ENCODE data around the gene SLC12A2. TPM values are rescaled to one million over a fixed set of nuclear protein-coding genes. Genes with fewer than 3 reads are reported as not detected.

The SLC12A2 gene
- total RNA-seq, 1 experiment from 2014 or later: 85.2 TPM

DNA sequence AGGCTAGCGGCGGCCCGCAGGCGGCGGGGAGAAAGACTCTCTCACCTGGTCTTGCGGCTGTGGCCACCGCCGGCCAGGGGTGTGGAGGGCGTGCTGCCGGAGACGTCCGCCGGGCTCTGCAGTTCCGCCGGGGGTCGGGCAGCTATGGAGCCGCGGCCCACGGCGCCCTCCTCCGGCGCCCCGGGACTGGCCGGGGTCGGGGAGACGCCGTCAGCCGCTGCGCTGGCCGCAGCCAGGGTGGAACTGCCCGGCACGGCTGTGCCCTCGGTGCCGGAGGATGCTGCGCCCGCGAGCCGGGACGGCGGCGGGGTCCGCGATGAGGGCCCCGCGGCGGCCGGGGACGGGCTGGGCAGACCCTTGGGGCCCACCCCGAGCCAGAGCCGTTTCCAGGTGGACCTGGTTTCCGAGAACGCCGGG lies 253 bp downstream of the SLC12A2 start:
- Mint-ChIP-seq H3K27me3 (ENCODE audit: insufficient read depth, unreplicated experiment) (no peaks in the 10 kb centered on the region), H3K4me3 (ENCODE audit: unreplicated experiment) (peak overlapping the region; percentile 87), H3K9me3 (ENCODE audit: unreplicated experiment) (peaks cover 15% of the 10 kb centered on the region), H3K36me3 (ENCODE audit: insufficient read depth, unreplicated experiment) (peaks cover 19% of the 10 kb centered on the region), H3K4me1 (ENCODE audit: low read depth, unreplicated experiment) (peaks cover 47% of the 10 kb centered on the region), H3K27ac (ENCODE audit: unreplicated experiment) (no peak overlapping the region)
- TF ChIP-seq, protein P1, sequence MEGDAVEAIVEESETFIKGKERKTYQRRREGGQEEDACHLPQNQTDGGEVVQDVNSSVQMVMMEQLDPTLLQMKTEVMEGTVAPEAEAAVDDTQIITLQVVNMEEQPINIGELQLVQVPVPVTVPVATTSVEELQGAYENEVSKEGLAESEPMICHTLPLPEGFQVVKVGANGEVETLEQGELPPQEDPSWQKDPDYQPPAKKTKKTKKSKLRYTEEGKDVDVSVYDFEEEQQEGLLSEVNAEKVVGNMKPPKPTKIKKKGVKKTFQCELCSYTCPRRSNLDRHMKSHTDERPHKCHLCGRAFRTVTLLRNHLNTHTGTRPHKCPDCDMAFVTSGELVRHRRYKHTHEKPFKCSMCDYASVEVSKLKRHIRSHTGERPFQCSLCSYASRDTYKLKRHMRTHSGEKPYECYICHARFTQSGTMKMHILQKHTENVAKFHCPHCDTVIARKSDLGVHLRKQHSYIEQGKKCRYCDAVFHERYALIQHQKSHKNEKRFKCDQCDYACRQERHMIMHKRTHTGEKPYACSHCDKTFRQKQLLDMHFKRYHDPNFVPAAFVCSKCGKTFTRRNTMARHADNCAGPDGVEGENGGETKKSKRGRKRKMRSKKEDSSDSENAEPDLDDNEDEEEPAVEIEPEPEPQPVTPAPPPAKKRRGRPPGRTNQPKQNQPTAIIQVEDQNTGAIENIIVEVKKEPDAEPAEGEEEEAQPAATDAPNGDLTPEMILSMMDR (IDR thresholded peaks at IDR 0.05; ENCODE audit: insufficient read depth in 1 of 2, low read depth in 1 of 2, low read length in 1 of 2, severe bottlenecking in 1 of 2, unreplicated experiment in 1 of 2): peak in 1 of 2 experiments; percentile 17
- ChIA-PET CTCF (interaction anchor here (0.7 to 1.3 kb wide), 2 partner anchors 176 to 199 kb away, joined by 3 to 4 read pairs; no protein-coding TSS in a partner anchor), POLR2A (interaction anchor here (0.6 kb wide), 1 partner anchor 42 kb away, joined by 3 read pairs; no protein-coding TSS in a partner anchor)
- Histone ChIP-seq H3K36me3 (ENCODE audit: control insufficient read depth, insufficient read depth, low read length) (no peaks in the 10 kb centered on the region), H3K4me3 (ENCODE audit: low read depth, low read length) (peak overlapping the region; percentile 97), H3K27me3 (replicated peaks; ENCODE audit: control insufficient read depth, insufficient read depth, low read length) (no peaks in the 10 kb centered on the region), H3K4me1 (peaks cover 15% of the 10 kb centered on the region; the same call in 1 of the 2 replicates), H3K9me3 (no peaks in the 10 kb centered on the region)
- DNase-seq: no peak
- BruUV-seq (replicated peaks): no TSS peak
- intact Hi-C loops (cut with micrococcal nuclease; ENCODE audit: unreplicated experiment): loop anchor here (1.0 to 10.0 kb wide), 6 partner anchors 71 to 522 kb away; no protein-coding TSS in a partner anchor

GRCh38 chr5:128084228-128085167 lies 932 bp downstream of the SLC12A2 start:
- Mint-ChIP-seq H3K4me3 (ENCODE audit: unreplicated experiment) (peak overlapping the region; percentile 87), H3K27ac (ENCODE audit: unreplicated experiment) (peak overlapping the region; percentile 39), H3K27me3 (ENCODE audit: insufficient read depth, unreplicated experiment) (no peaks in the 10 kb centered on the region), H3K36me3 (ENCODE audit: insufficient read depth, unreplicated experiment) (peaks cover 19% of the 10 kb centered on the region), H3K4me1 (ENCODE audit: low read depth, unreplicated experiment) (peaks cover 41% of the 10 kb centered on the region), H3K9me3 (ENCODE audit: unreplicated experiment) (peaks cover 15% of the 10 kb centered on the region)
- peak; percentile 31 to 44 for DNase-seq
- Histone ChIP-seq H3K9me3 (no peaks in the 10 kb centered on the region), H3K4me3 (ENCODE audit: low read depth, low read length) (peak overlapping the region; percentile 97), H3K4me1 (peaks cover 15% of the 10 kb centered on the region; the same call in 1 of the 2 replicates), H3K36me3 (ENCODE audit: control insufficient read depth, insufficient read depth, low read length) (no peaks in the 10 kb centered on the region; the same call in 1 of the 2 replicates), H3K27me3 (replicated peaks; ENCODE audit: control insufficient read depth, insufficient read depth, low read length) (no peaks in the 10 kb centered on the region)
- no TSS peak for BruUV-seq (replicated peaks)
- intact Hi-C loops (cut with micrococcal nuclease; ENCODE audit: unreplicated experiment): loop anchor here (1.0 to 10.0 kb wide), 4 partner anchors 70 to 522 kb away; no protein-coding TSS in a partner anchor
- TF ChIP-seq, protein P1 (IDR thresholded peaks at IDR 0.05; ENCODE audit: insufficient read depth in 1 of 2, low read depth in 1 of 2, low read length in 1 of 2, severe bottlenecking in 1 of 2, unreplicated experiment in 1 of 2): no peak
- ChIA-PET POLR2A (no interaction called here), CTCF (interaction anchor here (0.6 to 1.3 kb wide), 3 partner anchors 16 to 199 kb away, joined by 3 to 4 read pairs (median 3); no protein-coding TSS in a partner anchor)

DNA sequence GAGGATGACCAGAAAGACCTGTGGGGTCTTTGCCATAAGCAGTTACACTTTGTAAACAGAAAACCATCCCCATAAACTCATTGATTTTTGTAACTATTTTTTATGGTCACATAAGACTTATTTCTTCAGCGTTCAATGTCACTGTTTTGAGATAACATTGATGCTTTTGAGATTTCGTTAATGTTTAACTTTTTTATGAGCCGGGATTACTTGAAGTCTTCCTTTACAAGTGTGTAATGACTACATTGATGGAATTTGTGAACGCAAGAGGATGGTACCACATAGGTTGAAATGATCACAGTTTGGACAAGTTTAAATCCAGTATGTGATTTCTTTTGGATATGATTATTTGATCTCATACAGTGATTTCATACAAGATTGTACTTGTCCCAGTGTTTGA lies 1.8 kb downstream of the SLC12A2 start:
- no TSS peak for BruUV-seq (replicated peaks)
- H3K4me3 ChIP-seq (ENCODE audit: low read depth, low read length): peak overlapping the region; percentile 97
- no peaks in the 10 kb centered on the region for H3K9me3 ChIP-seq
- TF ChIP-seq, protein P1 (IDR thresholded peaks at IDR 0.05; ENCODE audit: insufficient read depth in 1 of 2, low read depth in 1 of 2, low read length in 1 of 2, severe bottlenecking in 1 of 2, unreplicated experiment in 1 of 2): no peak
- H3K36me3 ChIP-seq (ENCODE audit: control insufficient read depth, insufficient read depth, low read length): no peaks in the 10 kb centered on the region; the same call in 1 of the 2 replicates
- H3K4me1 ChIP-seq: peaks cover 15% of the 10 kb centered on the region; the same call in 1 of the 2 replicates
- Mint-ChIP-seq H3K36me3 (ENCODE audit: insufficient read depth, unreplicated experiment) (peaks cover 17% of the 10 kb centered on the region), H3K4me1 (ENCODE audit: low read depth, unreplicated experiment) (peaks cover 35% of the 10 kb centered on the region), H3K4me3 (ENCODE audit: unreplicated experiment) (peak overlapping the region; percentile 87), H3K27ac (ENCODE audit: unreplicated experiment) (peak overlapping the region; percentile 39), H3K27me3 (ENCODE audit: insufficient read depth, unreplicated experiment) (no peaks in the 10 kb centered on the region), H3K9me3 (ENCODE audit: unreplicated experiment) (peaks cover 15% of the 10 kb centered on the region)
- CTCF ChIA-PET: interaction anchor here (1.2 kb wide), 1 partner anchor 207 kb away, joined by 3 read pairs; no protein-coding TSS in a partner anchor
- peak in 1 of 2 experiments; percentile 48 for DNase-seq
- H3K27me3 ChIP-seq (replicated peaks; ENCODE audit: control insufficient read depth, insufficient read depth, low read length): no peaks in the 10 kb centered on the region
- POLR2A ChIA-PET: no interaction called here
- intact Hi-C loops (cut with micrococcal nuclease; ENCODE audit: unreplicated experiment): loop anchor here (1.0 to 10.0 kb wide), 3 partner anchors 69 to 235 kb away; no protein-coding TSS in a partner anchor

Data from Caco-2 (cell line).